Stomach (tissue), 4 donors: ENCODE results near the gene CMIP.

Source experiments
- POLR2A ChIP-seq, 4 donors: fragments of 450-650 bp; IDR thresholded peaks; one replicate each; pipeline ENCODE4 v1.6.1; 2016; ENCODE audit warnings: antibody characterized with exemption in 4 of 4, control low read depth in 2 of 4, mild to moderate bottlenecking in 1 of 4, moderate library complexity in 1 of 4
- POLR2AphosphoS5 ChIP-seq, 3 donors: sonication (generic); formaldehyde crosslinking; IDR thresholded peaks; one replicate each; pipeline ENCODE4 v1.6.1; 2016; ENCODE audit warnings: antibody characterized with exemption in 3 of 3
- TF ChIP-seq, protein P1 (sequence below), 7 experiments: fragments of 450-650 bp in 4 of 7; fragments of 200-600 bp in 3 of 7; sonication (generic) in 3 of 7; IDR thresholded peaks; one replicate each; pipeline ENCODE4 v1.5.1; 2016 to 2019; ENCODE audit warnings: antibody characterized with exemption in 7 of 7, control low read depth in 2 of 7, mild to moderate bottlenecking in 1 of 7

DNA sequence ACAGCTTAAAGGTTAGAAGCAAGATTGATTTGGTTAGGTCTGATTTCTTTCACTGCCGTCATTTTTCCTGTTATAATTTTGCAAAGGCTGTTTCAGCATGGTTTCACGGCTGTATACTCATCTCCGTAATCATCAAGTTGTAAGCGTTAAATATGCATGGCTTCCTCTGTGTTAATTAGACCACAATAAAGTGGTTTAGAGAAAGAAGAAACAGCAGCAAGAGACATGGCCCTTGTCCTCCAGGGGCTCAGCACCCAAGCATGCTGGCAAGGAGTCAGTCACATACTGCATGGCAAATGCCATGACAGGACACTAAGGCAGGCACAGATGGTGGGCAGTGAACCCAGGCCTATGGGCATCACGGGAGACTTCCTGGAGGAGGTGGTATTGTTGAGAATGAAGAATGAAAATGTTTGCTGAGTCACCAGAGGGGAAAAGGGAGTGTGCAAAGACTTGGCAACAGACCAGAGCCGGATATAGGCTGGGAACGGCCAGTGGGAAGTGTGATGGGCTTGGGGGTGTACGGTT is 273.1 kb downstream of the CMIP start:
- TF ChIP-seq, protein P1, sequence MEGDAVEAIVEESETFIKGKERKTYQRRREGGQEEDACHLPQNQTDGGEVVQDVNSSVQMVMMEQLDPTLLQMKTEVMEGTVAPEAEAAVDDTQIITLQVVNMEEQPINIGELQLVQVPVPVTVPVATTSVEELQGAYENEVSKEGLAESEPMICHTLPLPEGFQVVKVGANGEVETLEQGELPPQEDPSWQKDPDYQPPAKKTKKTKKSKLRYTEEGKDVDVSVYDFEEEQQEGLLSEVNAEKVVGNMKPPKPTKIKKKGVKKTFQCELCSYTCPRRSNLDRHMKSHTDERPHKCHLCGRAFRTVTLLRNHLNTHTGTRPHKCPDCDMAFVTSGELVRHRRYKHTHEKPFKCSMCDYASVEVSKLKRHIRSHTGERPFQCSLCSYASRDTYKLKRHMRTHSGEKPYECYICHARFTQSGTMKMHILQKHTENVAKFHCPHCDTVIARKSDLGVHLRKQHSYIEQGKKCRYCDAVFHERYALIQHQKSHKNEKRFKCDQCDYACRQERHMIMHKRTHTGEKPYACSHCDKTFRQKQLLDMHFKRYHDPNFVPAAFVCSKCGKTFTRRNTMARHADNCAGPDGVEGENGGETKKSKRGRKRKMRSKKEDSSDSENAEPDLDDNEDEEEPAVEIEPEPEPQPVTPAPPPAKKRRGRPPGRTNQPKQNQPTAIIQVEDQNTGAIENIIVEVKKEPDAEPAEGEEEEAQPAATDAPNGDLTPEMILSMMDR (IDR thresholded peaks at IDR 0.05), result no peak
- no peak for TF ChIP-seq POLR2AphosphoS5 (IDR thresholded peaks at IDR 0.05)
- no peak for TF ChIP-seq POLR2A (IDR thresholded peaks at IDR 0.05)
